Neuron (in vitro differentiated cells): ENCODE measurements around the gene EVX1.

Experiments
- H2AFZ ChIP-seq: one replicate; pipeline ENCODE4 v1.6.1; 2013; ENCODE audit warnings: low read depth, mild to moderate bottlenecking, inconsistent platforms, low read length, moderate library complexity
- H3K27me3 ChIP-seq: one replicate; pipeline ENCODE4 v1.6.1; 2013; ENCODE audit warnings: low read length; ENCODE audit not compliant: insufficient read depth
- H3K36me3 ChIP-seq: one replicate; pipeline ENCODE4 v1.6.1; 2013; ENCODE audit warnings: low read length; ENCODE audit not compliant: insufficient read depth
- H3K4me1 ChIP-seq: one replicate; pipeline ENCODE4 v1.6.1; 2013; ENCODE audit warnings: low read length; ENCODE audit not compliant: insufficient read depth
- H3K4me3 ChIP-seq: 2 replicates; pipeline ENCODE4 v1.5.1; 2013; ENCODE audit warnings: mild to moderate bottlenecking, low read length, moderate library complexity
- H3K9me3 ChIP-seq: one replicate; pipeline ENCODE4 v1.6.1; 2013; ENCODE audit warnings: low read length

EVX1 gene

GRCh38 chr7:27262121-27262520 is 19.5 kb downstream of the EVX1 start:
- Histone ChIP-seq H3K27me3 (no peaks in the 10 kb centered on the region), H3K4me3 (no peak overlapping the region), H3K4me1 (no peaks in the 10 kb centered on the region), H3K36me3 (no peaks in the 10 kb centered on the region), H2AFZ (no peak overlapping the region), H3K9me3 (no peaks in the 10 kb centered on the region)

- Histone ChIP-seq H3K36me3 (no peaks in the 10 kb centered on the region), H2AFZ (no peak overlapping the region), H3K4me1 (no peaks in the 10 kb centered on the region), H3K27me3 (no peaks in the 10 kb centered on the region), H3K4me3 (no peak overlapping the region), H3K9me3 (no peaks in the 10 kb centered on the region)
Measured at GRCh38 chr7:27263781-27264180, 21.2 kb downstream of the EVX1 start.

- Histone ChIP-seq H3K36me3 (no peaks in the 10 kb centered on the region), H3K27me3 (no peaks in the 10 kb centered on the region), H3K4me3 (no peak overlapping the region)
Measured at GRCh38 chr7:27269455-27269854, 26.9 kb downstream of the EVX1 start.

GRCh38 chr7:27271384-27271783 is 28.8 kb downstream of the EVX1 start:
- Histone ChIP-seq H3K9me3 (no peaks in the 10 kb centered on the region), H3K4me1 (no peaks in the 10 kb centered on the region), H3K36me3 (no peaks in the 10 kb centered on the region), H2AFZ (no peak overlapping the region), H3K27me3 (no peaks in the 10 kb centered on the region), H3K4me3 (no peak overlapping the region)

More at GRCh38 chr7:27269455-27269854, 26.9 kb downstream of the EVX1 start:
- H2AFZ ChIP-seq, result no peak overlapping the region
- H3K9me3 ChIP-seq, result no peaks in the 10 kb centered on the region
- no peaks in the 10 kb centered on the region for H3K4me1 ChIP-seq

GRCh38 chr7:27277628-27278027 is 35.0 kb downstream of the EVX1 start:
- no peaks in the 10 kb centered on the region for H3K36me3 ChIP-seq
- no peak overlapping the region for H3K4me3 ChIP-seq
- H3K4me1 ChIP-seq, result no peaks in the 10 kb centered on the region
- no peaks in the 10 kb centered on the region for H3K9me3 ChIP-seq
- H2AFZ ChIP-seq, result no peak overlapping the region
- H3K27me3 ChIP-seq, result no peaks in the 10 kb centered on the region

GRCh38 chr7:27283558-27283957 is 41.0 kb downstream of the EVX1 start:
- Histone ChIP-seq H3K4me3 (no peak overlapping the region), H3K4me1 (no peaks in the 10 kb centered on the region)

GRCh38 chr7:27295236-27295635 is 52.6 kb downstream of the EVX1 start:
- no peaks in the 10 kb centered on the region for H3K4me1 ChIP-seq
- no peaks in the 10 kb centered on the region for H3K9me3 ChIP-seq
- no peaks in the 10 kb centered on the region for H3K36me3 ChIP-seq
- H3K27me3 ChIP-seq, result no peaks in the 10 kb centered on the region
- no peak overlapping the region for H3K4me3 ChIP-seq
- H2AFZ ChIP-seq, result no peak overlapping the region

More at GRCh38 chr7:27283558-27283957, 41.0 kb downstream of the EVX1 start:
- Histone ChIP-seq H3K36me3 (no peaks in the 10 kb centered on the region), H3K27me3 (peaks cover 3% of the 10 kb centered on the region), H2AFZ (no peak overlapping the region), H3K9me3 (no peaks in the 10 kb centered on the region)

- Histone ChIP-seq H3K27me3 (no peaks in the 10 kb centered on the region), H3K4me3 (no peak overlapping the region), H2AFZ (no peak overlapping the region), H3K9me3 (no peaks in the 10 kb centered on the region), H3K36me3 (no peaks in the 10 kb centered on the region), H3K4me1 (no peaks in the 10 kb centered on the region)
Measured at GRCh38 chr7:27297356-27297755, 54.8 kb downstream of the EVX1 start.
